Measurements from ENCODE around the gene CER1. TPM values are rescaled to one million over a fixed set of nuclear protein-coding genes. Genes with fewer than 3 reads are reported as not detected.
"Not testable (repeated sequence)": the region's sequence is repeated elsewhere in the genome, so short reads cannot be mapped to it uniquely, and the experiment has no call there.

CER1 gene
- total RNA-seq, 1 experiment from 2014 or later, result not detected

- DNase-seq (ENCODE audit: low read depth), result peak; percentile 9
These were observed 7.4 kb downstream of the CER1 start for GRCh38 chr9:14715102-14715501.

GRCh38 chr9:14713187-14713767 lies 9.3 kb downstream of the CER1 start:
- no peak for DNase-seq (ENCODE audit: low read depth)

- no peak for DNase-seq (ENCODE audit: low read depth)
These were observed 11.7 kb downstream of the CER1 start for GRCh38 chr9:14710804-14711203.

- DNase-seq (ENCODE audit: low read depth), result no peak
These were observed 15.9 kb downstream of the CER1 start for GRCh38 chr9:14706530-14707140.

GRCh38 chr9:14705079-14705478 lies 17.5 kb downstream of the CER1 start:
- DNase-seq (ENCODE audit: low read depth), result no peak

GRCh38 chr9:14704281-14704680 lies 18.3 kb downstream of the CER1 start:
- DNase-seq (ENCODE audit: low read depth), result no peak

GRCh38 chr9:14702200-14702720 lies 20.3 kb downstream of the CER1 start:
- no peak for DNase-seq (ENCODE audit: low read depth)

- DNase-seq (ENCODE audit: low read depth), result peak; percentile 61
These were observed 29.2 kb downstream of the CER1 start, which contains the start of gene ZDHHC21 for GRCh38 chr9:14693251-14693861. Gene ZDHHC21, minus strand, starts transcription at chr9:14693432. Its CDS starts 19,092 bp downstream, at chr9:14674340.

GRCh38 chr9:14692470-14693250 lies 29.9 kb downstream of the CER1 start:
- peak; percentile 24 for DNase-seq (ENCODE audit: low read depth)

GRCh38 chr9:14690948-14691730 lies 31.4 kb downstream of the CER1 start:
- DNase-seq (ENCODE audit: low read depth), result no peak

GRCh38 chr9:14687042-14687719 lies 35.4 kb downstream of the CER1 start:
- DNase-seq (ENCODE audit: low read depth), result peak; percentile 83

GRCh38 chr9:14686168-14686567 lies 36.4 kb downstream of the CER1 start:
- DNase-seq (ENCODE audit: low read depth), result peak; percentile 12

GRCh38 chr9:14682616-14683015 lies 39.9 kb downstream of the CER1 start:
- not testable (repeated sequence) for DNase-seq (ENCODE audit: low read depth)

GRCh38 chr9:14678776-14679175 lies 43.8 kb downstream of the CER1 start:
- no peak for DNase-seq (ENCODE audit: low read depth)

GRCh38 chr9:14677872-14678271 lies 44.7 kb downstream of the CER1 start:
- no peak for DNase-seq (ENCODE audit: low read depth)

- no peak for DNase-seq (ENCODE audit: low read depth)
These were observed 45.1 kb downstream of the CER1 start for GRCh38 chr9:14677396-14677795.

- DNase-seq (ENCODE audit: low read depth), result no peak
These were observed 47.9 kb downstream of the CER1 start for GRCh38 chr9:14674630-14675029.

GRCh38 chr9:14671377-14671776 lies 51.2 kb downstream of the CER1 start:
- DNase-seq (ENCODE audit: low read depth), result no peak

- DNase-seq (ENCODE audit: low read depth), result peak; percentile 27
These were observed 51.8 kb downstream of the CER1 start for GRCh38 chr9:14670718-14671117.
